PC-3 (cell line): ENCODE data around the gene CDC45. TPM values are rescaled to one million over a fixed set of nuclear protein-coding genes. Genes with fewer than 3 reads are reported as not detected.

ENCODE experiments used
- ATAC-seq: fragments of 200-7000 bp; cut with Tn5 transposase; 2 replicates; pipeline ENCODE4 v1.9.1; 2020; ENCODE audit warnings: mild to moderate bottlenecking, moderate library complexity
- BruUV-seq: library from RNA; stranded (reverse); fragments of 400-500 nt; replicated peaks from 2 replicates; lab custom pipeline; 2021; lab: Mats Ljungman, UMichigan
- CTCF ChIA-PET: fragments of 300-600 bp; sonication (Branson Sonifier 250); formaldehyde crosslinking; loops from one replicate; lab custom pipeline; 2022; ENCODE audit warnings: antibody characterized with exemption; lab: Charles Lee
- POLR2A ChIA-PET: fragments of 300-600 bp; sonication (Branson Sonifier 250); formaldehyde crosslinking; loops from one replicate; lab custom pipeline; 2022; ENCODE audit warnings: antibody characterized with exemption; ENCODE audit not compliant: unreplicated experiment; lab: Charles Lee
- DNase-seq: peaks from one replicate; pipeline ENCODE4 v3.0.0-alpha.2; 2015
- H2AFZ ChIP-seq: fragments of 300-600 bp; sonication (generic); 2 replicates; pipeline ENCODE4 v1.6.0; 2016; ENCODE audit warnings: antibody characterized with exemption, low read length
- H3F3A ChIP-seq: fragments of 300-600 bp; sonication (generic); one replicate; pipeline ENCODE4 v1.6.0; 2017; ENCODE audit warnings: antibody characterized with exemption, low read length, control low read depth, mild to moderate bottlenecking; ENCODE audit not compliant: unreplicated experiment
- H3K27ac ChIP-seq: fragments of 300-600 bp; sonication (generic); 2 replicates; pipeline ENCODE4 v1.5.1; 2016; ENCODE audit warnings: mild to moderate bottlenecking, low read length
- H3K27me3 ChIP-seq: fragments of 300-600 bp; sonication (generic); 2 replicates; pipeline ENCODE4 v1.6.1; 2016; ENCODE audit warnings: low read length, mixed read lengths
- H3K36me3 ChIP-seq: fragments of 300-600 bp; sonication (generic); 2 replicates; pipeline ENCODE4 v1.6.1; 2016; ENCODE audit warnings: low read depth, mixed run types, low read length, mixed read lengths
- H3K4me1 ChIP-seq: fragments of 300-600 bp; sonication (generic); 2 replicates; pipeline ENCODE4 v1.5.1; 2016; ENCODE audit warnings: low read length; ENCODE audit not compliant: insufficient read depth
- H3K4me2 ChIP-seq: fragments of 300-600 bp; sonication (generic); 2 replicates; pipeline ENCODE4 v1.6.0; 2016; ENCODE audit warnings: low read length
- H3K4me3 ChIP-seq: fragments of 300-600 bp; sonication (generic); 2 replicates; pipeline ENCODE4 v1.5.1; 2016; ENCODE audit warnings: mild to moderate bottlenecking, low read length, mixed read lengths
- H3K79me2 ChIP-seq: fragments of 300-600 bp; sonication (generic); 2 replicates; pipeline ENCODE4 v1.6.1; 2017; ENCODE audit warnings: low read length, mixed read lengths
- H3K9ac ChIP-seq: fragments of 300-600 bp; sonication (generic); 2 replicates; pipeline ENCODE4 v1.6.0; 2016; ENCODE audit warnings: mild to moderate bottlenecking, low read length
- H3K9me2 ChIP-seq: fragments of 300-600 bp; sonication (generic); replicated peaks from 2 replicates; pipeline ENCODE4 v1.6.1; 2016; ENCODE audit warnings: mixed run types, low read length, mixed read lengths
- H3K9me3 ChIP-seq: fragments of 300-600 bp; sonication (generic); 2 replicates; pipeline ENCODE4 v1.6.1; 2016; ENCODE audit warnings: low read length, mixed read lengths
- H4K20me1 ChIP-seq: fragments of 300-600 bp; sonication (generic); 2 replicates; pipeline ENCODE4 v1.6.1; 2016; ENCODE audit warnings: low read length, mixed read lengths
- EZH2 ChIP-seq: fragments of 300-600 bp; sonication (generic); IDR thresholded peaks from one replicate; pipeline ENCODE4 v1.6.1; 2017; ENCODE audit warnings: antibody characterized with exemption, mild to moderate bottlenecking, low read length; ENCODE audit not compliant: unreplicated experiment
- EZH2phosphoT487 ChIP-seq: fragments of 300-600 bp; sonication (generic); IDR thresholded peaks from 2 replicates; pipeline ENCODE4 v1.6.1; 2018; ENCODE audit warnings: mild to moderate bottlenecking, antibody characterized with exemption, low read length, borderline replicate concordance
- intact Hi-C: fragments of 100-400 bp; cut with micrococcal nuclease; formaldehyde crosslinking; loops from 2 replicates; pipeline ENCODE4 v1.9.0; 2023
- total RNA-seq: library from RNA; depleted of rRNA; stranded (reverse); fragments of >200 nt; gene quantifications from 2 replicates; pipeline ENCODE4 v1.2.3, GENCODE V29; 2014
- TF ChIP-seq, protein P1 (sequence below): fragments of 300-600 bp; sonication (generic); conservative IDR thresholded peaks from 2 replicates; pipeline ENCODE4 v1.5.1; 2017; ENCODE audit warnings: antibody characterized with exemption, low read depth, mild to moderate bottlenecking, low read length

The CDC45 gene
- total RNA-seq, 1 experiment from 2014 or later, result 70.9 TPM

DNA sequence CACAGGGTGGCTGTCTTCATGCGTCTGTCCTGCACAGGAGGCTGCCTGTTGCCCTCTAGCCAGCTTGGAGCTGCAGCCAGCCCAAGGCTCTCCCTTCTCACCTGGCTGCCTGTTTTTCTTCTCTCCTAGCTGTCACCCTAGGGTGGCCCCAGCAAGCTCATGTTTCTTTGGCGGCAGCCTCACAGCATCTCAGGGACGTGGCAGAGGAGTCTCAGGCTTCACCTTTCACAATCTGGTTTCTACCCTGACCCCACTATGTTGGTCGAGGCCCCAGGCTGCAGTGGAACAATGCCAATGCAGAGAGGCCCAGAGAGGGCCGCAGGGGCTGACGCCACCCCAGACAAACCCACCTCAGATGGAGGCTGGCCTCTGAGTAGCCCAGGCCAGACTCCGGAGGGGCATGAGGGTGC is 47.0 kb downstream of the CDC45 start:
- TF ChIP-seq EZH2 (no peak), EZH2phosphoT487 (no peak)
- TF ChIP-seq, protein P1, sequence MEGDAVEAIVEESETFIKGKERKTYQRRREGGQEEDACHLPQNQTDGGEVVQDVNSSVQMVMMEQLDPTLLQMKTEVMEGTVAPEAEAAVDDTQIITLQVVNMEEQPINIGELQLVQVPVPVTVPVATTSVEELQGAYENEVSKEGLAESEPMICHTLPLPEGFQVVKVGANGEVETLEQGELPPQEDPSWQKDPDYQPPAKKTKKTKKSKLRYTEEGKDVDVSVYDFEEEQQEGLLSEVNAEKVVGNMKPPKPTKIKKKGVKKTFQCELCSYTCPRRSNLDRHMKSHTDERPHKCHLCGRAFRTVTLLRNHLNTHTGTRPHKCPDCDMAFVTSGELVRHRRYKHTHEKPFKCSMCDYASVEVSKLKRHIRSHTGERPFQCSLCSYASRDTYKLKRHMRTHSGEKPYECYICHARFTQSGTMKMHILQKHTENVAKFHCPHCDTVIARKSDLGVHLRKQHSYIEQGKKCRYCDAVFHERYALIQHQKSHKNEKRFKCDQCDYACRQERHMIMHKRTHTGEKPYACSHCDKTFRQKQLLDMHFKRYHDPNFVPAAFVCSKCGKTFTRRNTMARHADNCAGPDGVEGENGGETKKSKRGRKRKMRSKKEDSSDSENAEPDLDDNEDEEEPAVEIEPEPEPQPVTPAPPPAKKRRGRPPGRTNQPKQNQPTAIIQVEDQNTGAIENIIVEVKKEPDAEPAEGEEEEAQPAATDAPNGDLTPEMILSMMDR, result no peak
- no peaks in the 10 kb centered on the region for H3K9me3 ChIP-seq
- H3K4me2 ChIP-seq, result no peak overlapping the region
- H3K27ac ChIP-seq, result no peak overlapping the region
- H3K4me1 ChIP-seq, result peaks cover 11% of the 10 kb centered on the region
- no peak overlapping the region for H3K9ac ChIP-seq
- H3K4me3 ChIP-seq, result no peak overlapping the region
- no peak for ATAC-seq
- H3K79me2 ChIP-seq, result no peaks in the 10 kb centered on the region
- ChIA-PET CTCF (no interaction called here), POLR2A (no interaction called here)
- intact Hi-C loops, result no loop called here
- no peaks in the 10 kb centered on the region for H3F3A ChIP-seq
- no TSS peak for BruUV-seq
- H3K36me3 ChIP-seq, result no peaks in the 10 kb centered on the region
- DNase-seq, result no peak
- H2AFZ ChIP-seq, result no peak overlapping the region
- no peaks in the 10 kb centered on the region for H3K27me3 ChIP-seq
- no peaks in the 10 kb centered on the region for H4K20me1 ChIP-seq
- no peaks in the 10 kb centered on the region for H3K9me2 ChIP-seq

DNA sequence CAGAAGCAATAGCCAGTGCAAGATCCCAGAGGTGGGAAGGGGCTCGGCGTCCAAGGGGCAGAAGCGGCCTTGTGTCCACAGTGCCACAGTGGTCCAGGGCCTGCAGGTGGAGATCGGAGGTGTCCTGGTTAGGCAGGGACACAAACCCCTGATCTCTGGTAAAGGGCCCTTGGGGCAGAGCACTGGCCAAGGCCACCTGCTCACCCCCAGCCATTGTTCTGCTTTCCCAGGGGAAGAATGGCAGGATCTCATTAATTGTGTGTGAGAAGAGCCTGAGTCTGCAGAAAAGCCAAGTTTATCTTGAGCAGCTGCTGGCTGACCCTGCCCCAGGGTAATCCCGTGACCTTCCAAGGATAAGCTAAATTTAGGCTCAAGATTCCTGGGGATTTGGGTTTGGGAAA is 47.6 kb downstream of the CDC45 start:
- intact Hi-C loops, result no loop called here

More for the DNA sequence above, 47.6 kb downstream of the CDC45 start:
- no peaks in the 10 kb centered on the region for H4K20me1 ChIP-seq
- no peak overlapping the region for H3K9ac ChIP-seq
- no peaks in the 10 kb centered on the region for H3K9me3 ChIP-seq
- TF ChIP-seq EZH2 (no peak), EZH2phosphoT487 (no peak)
- TF ChIP-seq, protein P1, result no peak
- H2AFZ ChIP-seq, result no peak overlapping the region
- no peaks in the 10 kb centered on the region for H3K79me2 ChIP-seq
- H3K27me3 ChIP-seq, result no peaks in the 10 kb centered on the region
- ATAC-seq (no peak), DNase-seq (no peak)
- CTCF ChIA-PET, result interaction anchor here (0.7 kb wide), 1 partner anchor 103 kb away, joined by 3 read pairs; no protein-coding TSS in a partner anchor
- POLR2A ChIA-PET, result no interaction called here
- no peak overlapping the region for H3K4me2 ChIP-seq
- H3K36me3 ChIP-seq, result no peaks in the 10 kb centered on the region
- peak overlapping the region; percentile 37; the same call in 1 of the 2 replicates for H3K27ac ChIP-seq
- H3F3A ChIP-seq, result no peaks in the 10 kb centered on the region
- BruUV-seq, result no TSS peak
- no peak overlapping the region for H3K4me3 ChIP-seq
- no peaks in the 10 kb centered on the region for H3K9me2 ChIP-seq
- peaks cover 11% of the 10 kb centered on the region for H3K4me1 ChIP-seq
